Osteoblast (primary cell): ENCODE results near the gene APPBP2. TPM values are rescaled to one million over a fixed set of nuclear protein-coding genes. Genes with fewer than 3 reads are reported as not detected.

Experiments
- DNase-seq: peaks from one replicate; pipeline ENCODE4 v3.0.0; 2011; ENCODE audit warnings: low spot score, mixed read lengths; ENCODE audit not compliant: insufficient read length; ENCODE audit errors: missing footprints
- H2AFZ ChIP-seq: 2 replicates; pipeline ENCODE4 v1.6.0; 2011; ENCODE audit warnings: mild to moderate bottlenecking, low read length
- H3K27ac ChIP-seq: 2 replicates; pipeline ENCODE4 v1.5.1; 2011; ENCODE audit warnings: mild to moderate bottlenecking, low read depth, low read length, moderate library complexity
- H3K27me3 ChIP-seq: 2 replicates; pipeline ENCODE4 v1.6.0; 2012; ENCODE audit warnings: mild to moderate bottlenecking, control low read depth, inconsistent platforms, low read length, moderate library complexity; ENCODE audit not compliant: insufficient read depth
- H3K36me3 ChIP-seq: 2 replicates; pipeline ENCODE4 v1.5.1; 2011; ENCODE audit warnings: mild to moderate bottlenecking, low read length, control low read depth, moderate library complexity; ENCODE audit not compliant: insufficient read depth
- H3K4me1 ChIP-seq: 2 replicates; pipeline ENCODE4 v1.5.1; 2011; ENCODE audit warnings: mild to moderate bottlenecking, low read length, control low read depth, moderate library complexity; ENCODE audit not compliant: insufficient read depth
- H3K4me2 ChIP-seq: 2 replicates; pipeline ENCODE4 v1.6.0; 2011; ENCODE audit warnings: mild to moderate bottlenecking, low read length; ENCODE audit not compliant: insufficient read depth
- H3K4me3 ChIP-seq: fragments of 200-600 bp; sonication (generic); 3 replicates; pipeline ENCODE4 v1.5.1; 2012; ENCODE audit warnings: mild to moderate bottlenecking, low read length, inconsistent platforms; ENCODE audit not compliant: insufficient read depth
- H3K79me2 ChIP-seq: 2 replicates; pipeline ENCODE4 v1.6.0; 2012; ENCODE audit warnings: mild to moderate bottlenecking, low read length, control low read depth, inconsistent platforms; ENCODE audit not compliant: insufficient read depth
- H3K9me3 ChIP-seq: 2 replicates; pipeline ENCODE4 v1.5.1; 2011; ENCODE audit warnings: low read depth, low read length, control low read depth
- H4K20me1 ChIP-seq: 2 replicates; pipeline ENCODE4 v1.6.0; 2012; ENCODE audit warnings: mild to moderate bottlenecking, low read length, control low read depth; ENCODE audit not compliant: insufficient read depth
- total RNA-seq: library from RNA; depleted of rRNA; stranded (reverse); fragments of >200 nt; gene quantifications from 2 replicates; pipeline ENCODE4 v1.2.3, GENCODE V29; 2012
- TF ChIP-seq, protein P1 (sequence below): IDR thresholded peaks from 2 replicates; pipeline ENCODE4 v1.5.1; 2011; ENCODE audit warnings: mild to moderate bottlenecking, low read depth, low read length, moderate library complexity; ENCODE audit errors: extremely low read depth

The APPBP2 gene
- total RNA-seq, 1 donor = 49.9 TPM

DNA sequence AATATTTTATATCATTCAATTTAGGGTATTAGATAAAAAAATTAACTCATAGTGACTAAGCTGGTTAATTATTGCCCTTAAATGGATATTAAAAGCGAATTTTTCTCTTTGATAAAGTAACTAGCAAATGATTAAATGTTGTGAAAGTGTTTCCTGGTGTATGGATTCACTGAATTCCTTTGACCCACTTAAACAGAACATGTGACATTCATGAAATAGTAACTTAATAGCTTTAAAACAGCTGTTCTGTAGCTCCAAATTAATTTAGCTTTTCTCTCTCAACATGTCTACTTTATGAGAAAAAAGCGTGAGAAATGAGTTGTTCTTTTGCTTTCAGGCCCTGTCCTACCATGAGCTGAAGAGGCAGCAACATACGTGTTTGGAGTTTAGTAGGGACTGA lies 36.4 kb upstream of the APPBP2 start:
- DNase-seq = no peak
- Histone ChIP-seq H4K20me1 (no peaks in the 10 kb centered on the region), H3K79me2 (no peaks in the 10 kb centered on the region), H3K9me3 (no peaks in the 10 kb centered on the region), H3K4me3 (no peak overlapping the region), H2AFZ (no peak overlapping the region), H3K4me1 (no peaks in the 10 kb centered on the region), H3K36me3 (no peaks in the 10 kb centered on the region), H3K27me3 (no peaks in the 10 kb centered on the region), H3K4me2 (no peak overlapping the region), H3K27ac (no peak overlapping the region)
- TF ChIP-seq, protein P1, sequence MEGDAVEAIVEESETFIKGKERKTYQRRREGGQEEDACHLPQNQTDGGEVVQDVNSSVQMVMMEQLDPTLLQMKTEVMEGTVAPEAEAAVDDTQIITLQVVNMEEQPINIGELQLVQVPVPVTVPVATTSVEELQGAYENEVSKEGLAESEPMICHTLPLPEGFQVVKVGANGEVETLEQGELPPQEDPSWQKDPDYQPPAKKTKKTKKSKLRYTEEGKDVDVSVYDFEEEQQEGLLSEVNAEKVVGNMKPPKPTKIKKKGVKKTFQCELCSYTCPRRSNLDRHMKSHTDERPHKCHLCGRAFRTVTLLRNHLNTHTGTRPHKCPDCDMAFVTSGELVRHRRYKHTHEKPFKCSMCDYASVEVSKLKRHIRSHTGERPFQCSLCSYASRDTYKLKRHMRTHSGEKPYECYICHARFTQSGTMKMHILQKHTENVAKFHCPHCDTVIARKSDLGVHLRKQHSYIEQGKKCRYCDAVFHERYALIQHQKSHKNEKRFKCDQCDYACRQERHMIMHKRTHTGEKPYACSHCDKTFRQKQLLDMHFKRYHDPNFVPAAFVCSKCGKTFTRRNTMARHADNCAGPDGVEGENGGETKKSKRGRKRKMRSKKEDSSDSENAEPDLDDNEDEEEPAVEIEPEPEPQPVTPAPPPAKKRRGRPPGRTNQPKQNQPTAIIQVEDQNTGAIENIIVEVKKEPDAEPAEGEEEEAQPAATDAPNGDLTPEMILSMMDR = no peak

DNA sequence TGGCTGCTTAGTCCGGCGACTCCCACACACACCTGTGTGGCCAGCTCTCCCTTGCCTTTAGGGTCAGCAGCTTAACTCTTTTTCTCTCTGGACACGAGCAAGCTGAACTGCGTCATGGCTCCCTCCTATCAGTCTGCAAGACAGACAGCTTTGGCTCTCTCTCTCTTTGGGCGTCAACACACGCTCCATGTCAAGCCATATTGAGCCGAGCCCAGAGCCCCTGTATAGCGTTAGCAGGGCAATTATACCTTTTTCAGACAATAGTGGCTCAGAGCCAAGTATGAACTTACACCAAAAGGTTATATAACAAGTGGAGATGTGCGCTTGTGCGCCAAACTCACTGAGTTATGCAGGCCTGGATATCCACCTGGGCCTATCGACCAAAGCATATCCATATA lies 34.8 kb upstream of the APPBP2 start:
- no peaks in the 10 kb centered on the region for H4K20me1 ChIP-seq
- TF ChIP-seq, protein P1 = no peak

DNA sequence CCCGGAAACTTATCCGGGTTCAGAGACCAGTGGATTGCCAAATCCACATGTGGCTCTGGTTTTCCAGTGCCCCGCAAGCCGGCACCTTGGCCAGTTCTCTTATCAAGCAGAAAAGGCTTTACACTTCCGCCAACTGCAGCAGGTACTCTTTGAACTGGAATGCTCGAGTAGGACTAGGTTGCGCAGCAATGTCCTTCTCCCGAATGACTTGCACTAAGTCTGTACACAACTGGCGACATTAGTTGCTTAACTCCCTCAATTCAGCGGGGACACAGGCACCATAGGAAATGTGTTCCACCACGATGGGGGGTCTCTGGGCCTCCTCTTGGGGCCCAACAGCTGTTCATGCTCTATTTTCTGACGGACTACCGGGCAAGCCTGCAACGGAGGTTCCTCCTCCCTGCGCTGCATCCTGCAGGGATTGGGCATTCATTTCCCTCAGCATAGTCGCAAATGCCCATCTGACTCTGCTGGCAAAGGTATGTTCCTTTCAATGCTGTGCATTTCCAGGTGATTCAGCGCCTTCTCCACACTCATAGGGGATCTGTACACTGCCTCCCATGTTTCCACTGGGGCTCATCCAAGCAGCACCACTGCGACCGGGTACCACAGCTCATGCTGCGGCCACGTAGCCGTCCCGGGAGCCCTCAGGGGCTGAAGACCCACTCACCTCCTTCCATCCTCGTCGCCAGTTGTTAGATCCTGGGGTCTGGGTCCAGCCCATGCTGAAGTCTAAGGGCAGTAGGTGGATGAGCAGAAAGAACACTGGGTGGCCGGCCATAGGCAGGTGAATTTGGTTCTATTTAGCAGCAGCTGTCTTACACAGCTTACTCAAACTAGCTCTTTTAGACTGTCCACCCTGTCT lies 34.2 kb upstream of the APPBP2 start:
- TF ChIP-seq, protein P1 = no peak
- Histone ChIP-seq H3K4me3 (no peak overlapping the region), H4K20me1 (no peaks in the 10 kb centered on the region), H3K9me3 (no peaks in the 10 kb centered on the region), H3K27me3 (no peaks in the 10 kb centered on the region), H3K36me3 (no peaks in the 10 kb centered on the region), H3K4me1 (no peaks in the 10 kb centered on the region), H3K27ac (no peak overlapping the region), H2AFZ (no peak overlapping the region), H3K4me2 (no peak overlapping the region), H3K79me2 (no peaks in the 10 kb centered on the region)
- DNase-seq = no peak

More for the DNA sequence above, 34.8 kb upstream of the APPBP2 start:
- Histone ChIP-seq H3K9me3 (no peaks in the 10 kb centered on the region), H3K4me3 (no peak overlapping the region), H3K27me3 (no peaks in the 10 kb centered on the region), H3K79me2 (no peaks in the 10 kb centered on the region), H3K4me2 (no peak overlapping the region), H2AFZ (no peak overlapping the region), H3K4me1 (no peaks in the 10 kb centered on the region), H3K36me3 (no peaks in the 10 kb centered on the region), H3K27ac (no peak overlapping the region)
- no peak for DNase-seq

DNA sequence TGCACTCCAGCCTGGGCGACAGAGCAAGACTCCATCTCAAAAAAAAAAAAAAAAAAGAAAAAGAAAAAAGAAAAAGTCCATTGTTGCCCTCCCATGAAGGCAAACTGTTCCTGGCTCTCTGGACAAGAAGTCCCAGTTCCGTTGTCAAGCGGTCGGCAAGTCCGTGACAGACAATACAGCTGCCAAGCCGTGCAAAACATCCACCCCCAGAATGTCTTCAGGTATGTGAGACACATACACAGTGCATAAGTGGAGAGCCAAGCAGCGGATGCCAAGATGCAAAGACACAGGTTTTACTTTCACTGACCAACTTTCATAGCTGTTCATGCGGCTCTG lies 33.6 kb upstream of the APPBP2 start:
- Histone ChIP-seq H3K4me1 (no peaks in the 10 kb centered on the region), H3K4me2 (no peak overlapping the region), H3K27ac (no peak overlapping the region), H4K20me1 (no peaks in the 10 kb centered on the region), H3K36me3 (no peaks in the 10 kb centered on the region), H3K4me3 (no peak overlapping the region), H2AFZ (no peak overlapping the region), H3K79me2 (no peaks in the 10 kb centered on the region), H3K27me3 (no peaks in the 10 kb centered on the region), H3K9me3 (no peaks in the 10 kb centered on the region)
- TF ChIP-seq, protein P1 = no peak
- no peak for DNase-seq
